Measurements from ENCODE around the gene SH3D19. TPM values are rescaled to one million over a fixed set of nuclear protein-coding genes. Genes with fewer than 3 reads are reported as not detected.
"Not testable (repeated sequence)": the region's sequence is repeated elsewhere in the genome, so short reads cannot be mapped to it uniquely, and the experiment has no call there.

The SH3D19 gene
- total RNA-seq, 1 donor from 2014 or later, result 96.7 TPM

GRCh38 chr4:151324752-151325110, 674 bp downstream of the SH3D19 start:
- DNase-seq (peak; percentile 49), ATAC-seq (ENCODE audit: poor library complexity) (peak; percentile 40)
- intact Hi-C loops (cut with DNase I), result loop anchor here (10.0 kb wide), 1 partner anchor 50 kb away; the partner anchor contains the start of gene PRSS48

- ATAC-seq (ENCODE audit: poor library complexity), result peak; percentile 13
- no peak for DNase-seq
- intact Hi-C loops (cut with DNase I), result loop anchor here (10.0 kb wide), 1 partner anchor 49 kb away; the partner anchor contains the start of gene PRSS48
These were observed 1.2 kb downstream of the SH3D19 start for GRCh38 chr4:151324124-151324751.

- no peak for DNase-seq
- ATAC-seq (ENCODE audit: poor library complexity), result no peak
- intact Hi-C loops (cut with DNase I), result loop anchor here (10.0 kb wide), 1 partner anchor 49 kb away; the partner anchor contains the start of gene PRSS48
These were observed 1.7 kb downstream of the SH3D19 start for GRCh38 chr4:151323667-151324066.

- intact Hi-C loops (cut with DNase I), result loop anchor here (10.0 kb wide), 1 partner anchor 48 kb away; the partner anchor contains the start of gene PRSS48
- ATAC-seq (ENCODE audit: poor library complexity) (no peak), DNase-seq (no peak)
These were observed 2.8 kb downstream of the SH3D19 start for GRCh38 chr4:151322570-151322969.

GRCh38 chr4:151322161-151322560, 3.2 kb downstream of the SH3D19 start:
- not testable (repeated sequence) for DNase-seq; ATAC-seq (ENCODE audit: poor library complexity)
- intact Hi-C loops (cut with DNase I), result loop anchor here (10.0 kb wide), 1 partner anchor 47 kb away; the partner anchor contains the start of gene PRSS48

- intact Hi-C loops (cut with DNase I), result loop anchor here (10.0 kb wide), 1 partner anchor 47 kb away; the partner anchor contains the start of gene PRSS48
- ATAC-seq (ENCODE audit: poor library complexity), result no peak
- DNase-seq, result no peak
These were observed 3.8 kb downstream of the SH3D19 start for GRCh38 chr4:151321586-151321985.

GRCh38 chr4:151319490-151319889, 5.9 kb downstream of the SH3D19 start:
- DNase-seq, result no peak

GRCh38 chr4:151318307-151319006, 6.9 kb downstream of the SH3D19 start:
- ATAC-seq (ENCODE audit: poor library complexity), result no peak
- intact Hi-C loops (cut with DNase I), result no loop called here
- DNase-seq, result no peak

More at GRCh38 chr4:151319490-151319889, 5.9 kb downstream of the SH3D19 start:
- ATAC-seq (ENCODE audit: poor library complexity), result no peak
- intact Hi-C loops (cut with DNase I), result no loop called here

- intact Hi-C loops (cut with DNase I), result no loop called here
- DNase-seq, result no peak
- no peak for ATAC-seq (ENCODE audit: poor library complexity)
These were observed 8.8 kb downstream of the SH3D19 start for GRCh38 chr4:151316645-151317044.

- DNase-seq (no peak), ATAC-seq (ENCODE audit: poor library complexity) (peak; percentile 83)
- intact Hi-C loops (cut with DNase I), result no loop called here
These were observed 10.1 kb downstream of the SH3D19 start for GRCh38 chr4:151315212-151315886.

- intact Hi-C loops (cut with DNase I), result no loop called here
- ATAC-seq (ENCODE audit: poor library complexity) (peak; percentile 11), DNase-seq (no peak)
These were observed 10.9 kb downstream of the SH3D19 start for GRCh38 chr4:151314479-151314878.

- intact Hi-C loops (cut with DNase I), result no loop called here
- DNase-seq (no peak), ATAC-seq (ENCODE audit: poor library complexity) (no peak)
These were observed 11.4 kb downstream of the SH3D19 start for GRCh38 chr4:151314010-151314355.

GRCh38 chr4:151313306-151314009, 11.9 kb downstream of the SH3D19 start:
- DNase-seq, result no peak
- intact Hi-C loops (cut with DNase I), result no loop called here
- ATAC-seq (ENCODE audit: poor library complexity), result no peak

- ATAC-seq (ENCODE audit: poor library complexity) (no peak), DNase-seq (no peak)
- intact Hi-C loops (cut with DNase I), result no loop called here
These were observed 15.2 kb downstream of the SH3D19 start for GRCh38 chr4:151310124-151310728.

- ATAC-seq (ENCODE audit: poor library complexity) (peak; percentile 50), DNase-seq (no peak)
- intact Hi-C loops (cut with DNase I), result no loop called here
These were observed 20.6 kb downstream of the SH3D19 start for GRCh38 chr4:151304755-151305154.

- ATAC-seq (ENCODE audit: poor library complexity) (no peak), DNase-seq (no peak)
- intact Hi-C loops (cut with DNase I), result no loop called here
These were observed 21.2 kb downstream of the SH3D19 start for GRCh38 chr4:151304226-151304625.

- DNase-seq, result no peak
- intact Hi-C loops (cut with DNase I), result no loop called here
- ATAC-seq (ENCODE audit: poor library complexity), result no peak
These were observed 23.0 kb downstream of the SH3D19 start for GRCh38 chr4:151302432-151302831.

GRCh38 chr4:151297170-151297569, 28.2 kb downstream of the SH3D19 start:
- ATAC-seq (ENCODE audit: poor library complexity) (peak; percentile 89), DNase-seq (no peak)
- intact Hi-C loops (cut with DNase I), result no loop called here

GRCh38 chr4:151296227-151296626, 29.2 kb downstream of the SH3D19 start:
- DNase-seq, result no peak
- peak; percentile 25 for ATAC-seq (ENCODE audit: poor library complexity)
- intact Hi-C loops (cut with DNase I), result no loop called here
